Activated CD4-positive, alpha-beta T cell treated with anti-CD3 and anti-CD28 coated beads, Interleukin-2, amount 50 U/mL, for 24 hours (primary cell): ENCODE data around the gene P3R3URF.
"Not testable (repeated sequence)": the region's sequence is repeated elsewhere in the genome, so short reads cannot be mapped to it uniquely, and the experiment has no call there.

Source experiments
- DNase-seq, 2 donors: peaks; one replicate each; pipeline ENCODE4 v3.0.0-alpha.2; 2020; ENCODE audit warnings: low read depth in 1 of 2, low spot score in 1 of 2

The P3R3URF gene

GRCh38 chr1:46176211-46176865, at the start of gene P3R3URF:
TSS of gene P3R3URF (minus strand) at chr1:46176488. CDS start at chr1:46176471, 17 bp downstream.
- DNase-seq, result no peak

GRCh38 chr1:46224966-46225365, 48.7 kb upstream of the P3R3URF start:
- DNase-seq, result no peak

- peak; percentile 32 to 55 for DNase-seq
Observed at GRCh38 chr1:46223472-46223943, 47.2 kb upstream of the P3R3URF start.

DNA sequence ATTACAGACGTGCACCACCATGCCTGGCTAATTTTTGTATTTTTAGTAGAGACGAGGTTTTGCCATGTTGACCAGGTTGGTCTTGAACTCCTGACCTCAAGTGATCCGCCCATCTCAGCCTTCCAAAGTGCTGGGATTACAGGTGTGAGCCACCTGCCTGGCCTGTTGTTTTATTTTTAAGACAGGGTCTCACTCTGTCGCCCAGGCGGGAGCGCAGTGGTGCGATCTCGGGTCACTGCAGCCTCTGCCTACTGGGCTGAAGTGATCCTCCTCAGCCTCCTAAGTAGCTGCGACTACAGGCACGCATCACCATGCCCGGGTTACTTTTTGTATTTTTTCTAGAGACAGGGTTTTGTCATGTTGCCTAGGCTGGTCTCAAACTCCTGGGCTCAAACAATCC, 46.8 kb upstream of the P3R3URF start:
- DNase-seq, result not testable (repeated sequence)

- no peak for DNase-seq
Observed at GRCh38 chr1:46221749-46222148, 45.5 kb upstream of the P3R3URF start.

GRCh38 chr1:46220808-46221207, 44.5 kb upstream of the P3R3URF start:
- no peak for DNase-seq

DNA sequence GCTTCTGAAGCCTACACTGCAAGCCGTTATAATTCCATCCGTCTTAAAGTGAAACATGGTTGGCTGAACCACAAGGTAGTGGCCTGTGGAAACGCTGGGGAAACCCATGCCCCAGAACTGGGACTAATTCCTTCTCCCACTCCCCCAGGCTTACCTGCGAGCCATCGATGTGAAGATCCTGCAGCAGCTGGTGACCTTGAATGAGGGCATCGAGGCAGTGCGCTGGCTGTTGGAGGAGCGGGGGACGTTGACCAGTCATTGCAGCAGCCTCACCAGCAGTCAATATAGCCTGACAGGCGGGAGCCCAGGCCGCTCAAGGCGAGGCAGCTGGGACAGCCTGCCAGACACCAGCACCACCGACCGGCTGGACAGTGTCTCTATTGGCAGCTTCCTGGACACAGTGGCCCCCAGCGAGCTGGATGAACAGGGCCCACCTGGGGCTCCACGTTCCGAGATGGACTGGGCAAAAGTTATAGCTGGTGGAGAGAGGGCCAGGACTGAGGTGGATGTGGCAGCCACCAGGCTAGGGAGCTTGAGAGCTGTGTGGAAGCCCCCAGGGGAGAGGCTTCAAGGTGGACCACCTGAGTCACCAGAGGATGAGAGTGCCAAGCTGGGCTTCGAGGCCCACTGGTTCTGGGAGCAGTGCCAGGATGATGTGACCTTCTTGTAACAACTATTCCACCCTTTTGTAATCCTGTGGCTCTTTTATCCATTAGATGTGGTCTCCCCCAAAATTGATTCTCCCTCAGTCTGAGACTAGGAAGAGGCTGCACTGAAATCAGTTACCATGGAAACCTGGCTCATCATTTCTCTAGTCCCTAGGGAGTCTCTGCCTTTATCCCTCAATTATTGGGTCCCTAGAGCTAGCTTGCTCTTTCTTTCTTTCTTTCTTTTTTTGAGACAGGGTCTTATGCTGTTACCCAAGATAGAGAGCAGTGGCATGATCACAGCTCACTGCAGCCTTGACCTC, 43.5 kb upstream of the P3R3URF start:
- no peak for DNase-seq

DNA sequence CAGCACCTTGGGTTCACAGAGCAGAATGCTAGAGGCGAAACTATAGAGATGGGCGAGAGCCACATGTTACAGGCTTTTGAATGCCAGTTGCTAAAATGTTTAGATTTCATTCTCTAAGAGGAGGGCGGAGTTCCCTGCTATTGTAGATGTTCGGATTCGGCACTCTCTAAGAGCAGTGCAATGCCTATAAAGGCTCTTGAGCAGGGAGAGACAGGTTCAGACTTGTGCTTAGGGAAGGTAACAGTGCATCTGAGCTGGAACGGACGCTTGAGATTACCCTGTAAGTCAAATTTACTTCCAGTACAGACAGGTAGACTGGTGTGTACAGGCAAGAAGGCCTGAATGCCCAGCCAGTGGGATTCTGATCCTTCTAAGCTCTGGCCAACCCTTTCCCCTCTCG, 42.2 kb upstream of the P3R3URF start:
- no peak for DNase-seq

DNA sequence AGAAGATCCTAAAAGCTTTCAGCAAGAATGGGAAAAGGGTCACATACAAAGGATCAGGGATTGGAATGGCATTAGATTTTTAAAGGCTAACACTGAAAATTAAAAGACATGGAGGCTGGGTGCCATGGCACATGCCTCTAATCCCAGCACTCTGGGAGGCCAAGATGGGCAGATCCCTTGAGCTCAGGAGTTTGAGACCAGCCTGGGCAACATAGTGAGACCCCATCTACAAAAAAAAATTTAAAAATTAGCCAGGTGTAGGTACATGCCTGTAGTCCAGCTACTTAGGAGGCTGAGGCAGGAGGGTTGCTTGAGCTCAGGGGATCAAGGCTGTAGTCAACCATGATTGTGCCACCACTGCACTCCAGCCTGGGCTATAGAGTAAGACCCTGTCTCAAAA, 39.2 kb upstream of the P3R3URF start:
- no peak for DNase-seq

- no peak for DNase-seq
Observed at GRCh38 chr1:46211051-46211450, 34.8 kb upstream of the P3R3URF start.

DNA sequence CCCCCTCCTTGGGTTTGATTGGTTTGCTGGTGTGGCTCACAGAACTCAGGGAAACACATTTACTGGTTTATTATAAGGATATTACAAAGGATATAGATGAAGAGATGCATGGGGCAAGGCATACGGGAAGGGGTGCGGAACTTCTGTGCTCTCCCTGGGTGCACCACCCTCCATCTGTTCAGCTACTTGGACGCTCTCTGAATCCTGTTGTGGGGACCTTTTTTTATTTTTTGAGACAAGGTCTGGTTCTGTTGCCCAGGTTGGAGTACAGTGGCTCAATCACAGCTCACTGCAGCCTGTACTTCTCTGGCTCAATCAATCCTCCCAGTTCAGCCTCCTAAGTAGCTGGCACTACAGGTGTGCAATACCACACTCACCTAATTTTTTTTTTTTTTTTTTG, 34.3 kb upstream of the P3R3URF start:
- no peak for DNase-seq

GRCh38 chr1:46206399-46206798, 30.1 kb upstream of the P3R3URF start:
- DNase-seq, result no peak

DNA sequence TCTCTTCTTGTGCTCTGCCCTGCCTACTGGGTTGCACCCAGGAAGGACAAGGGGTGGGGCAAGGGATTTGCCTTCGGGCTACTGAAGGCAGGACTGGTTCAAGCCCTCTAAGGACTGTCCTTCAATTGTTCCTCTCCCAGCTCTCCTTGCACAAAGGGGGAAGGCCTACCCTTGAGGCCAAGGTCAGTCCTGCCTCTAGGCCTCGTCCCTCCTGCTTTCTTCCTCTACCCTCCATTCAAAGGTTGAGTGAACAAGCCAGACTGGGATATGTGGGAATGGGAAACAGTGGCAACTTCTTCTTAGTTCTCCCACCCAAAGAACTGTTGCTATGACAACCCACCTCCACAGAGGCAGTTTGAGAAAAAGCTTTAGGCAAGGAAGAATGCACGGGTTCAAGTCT, 29.5 kb upstream of the P3R3URF start:
- DNase-seq, result no peak

DNA sequence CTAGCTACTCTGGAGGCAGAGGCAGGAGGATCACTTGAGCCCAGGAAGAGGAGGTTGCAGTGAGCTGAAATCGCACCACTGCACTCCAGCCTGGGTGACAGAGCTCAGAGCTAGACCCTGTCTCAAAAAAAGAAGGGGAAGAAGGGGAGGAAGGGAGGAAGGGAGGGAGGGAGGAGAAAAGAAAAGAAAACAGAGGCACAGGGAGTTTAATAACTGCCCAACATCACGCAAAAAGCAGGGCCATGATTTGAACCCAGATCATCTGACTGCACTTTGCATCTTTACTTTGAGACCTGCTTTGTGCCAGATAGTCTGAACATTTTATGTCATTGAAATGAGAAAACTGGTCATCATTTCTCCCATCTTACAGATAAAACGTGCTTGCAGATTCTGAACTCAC, 28.9 kb upstream of the P3R3URF start:
- no peak for DNase-seq

GRCh38 chr1:46204406-46204742, 28.1 kb upstream of the P3R3URF start:
- no peak for DNase-seq

DNA sequence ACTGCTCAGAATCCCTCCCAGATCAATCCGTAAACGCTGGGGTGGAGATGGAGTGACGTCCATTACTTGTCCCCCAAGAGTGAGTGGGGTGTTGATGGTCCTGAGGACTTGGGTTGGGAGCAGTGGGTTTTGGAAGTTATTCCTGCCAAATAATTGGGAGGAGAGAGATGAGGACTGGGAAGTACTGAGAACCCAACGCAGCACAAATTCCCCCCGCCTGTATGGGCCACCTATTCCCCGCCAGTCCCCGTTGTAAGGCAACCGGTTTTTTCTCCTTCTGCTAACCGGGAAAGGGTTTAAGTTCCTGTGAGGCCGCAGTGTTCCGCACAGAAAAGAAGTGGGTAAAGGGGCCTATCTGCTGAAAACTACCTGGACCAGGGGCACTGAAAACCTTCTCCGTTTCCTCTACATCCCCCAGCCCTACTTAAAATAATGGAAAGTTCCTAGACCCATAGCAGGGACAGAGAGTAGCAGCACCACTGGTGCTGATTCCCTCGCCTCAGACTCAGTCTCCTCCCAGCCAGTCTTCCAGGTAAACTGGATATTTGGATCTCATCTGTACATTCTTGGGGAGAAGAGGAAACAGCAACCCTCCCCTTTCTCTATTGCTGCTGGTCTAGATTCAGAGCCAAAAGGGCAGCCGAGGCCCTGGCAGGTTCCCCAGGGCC, 27.6 kb upstream of the P3R3URF start:
- no peak for DNase-seq

GRCh38 chr1:46199233-46199749, 23.0 kb upstream of the P3R3URF start:
- no peak for DNase-seq

DNA sequence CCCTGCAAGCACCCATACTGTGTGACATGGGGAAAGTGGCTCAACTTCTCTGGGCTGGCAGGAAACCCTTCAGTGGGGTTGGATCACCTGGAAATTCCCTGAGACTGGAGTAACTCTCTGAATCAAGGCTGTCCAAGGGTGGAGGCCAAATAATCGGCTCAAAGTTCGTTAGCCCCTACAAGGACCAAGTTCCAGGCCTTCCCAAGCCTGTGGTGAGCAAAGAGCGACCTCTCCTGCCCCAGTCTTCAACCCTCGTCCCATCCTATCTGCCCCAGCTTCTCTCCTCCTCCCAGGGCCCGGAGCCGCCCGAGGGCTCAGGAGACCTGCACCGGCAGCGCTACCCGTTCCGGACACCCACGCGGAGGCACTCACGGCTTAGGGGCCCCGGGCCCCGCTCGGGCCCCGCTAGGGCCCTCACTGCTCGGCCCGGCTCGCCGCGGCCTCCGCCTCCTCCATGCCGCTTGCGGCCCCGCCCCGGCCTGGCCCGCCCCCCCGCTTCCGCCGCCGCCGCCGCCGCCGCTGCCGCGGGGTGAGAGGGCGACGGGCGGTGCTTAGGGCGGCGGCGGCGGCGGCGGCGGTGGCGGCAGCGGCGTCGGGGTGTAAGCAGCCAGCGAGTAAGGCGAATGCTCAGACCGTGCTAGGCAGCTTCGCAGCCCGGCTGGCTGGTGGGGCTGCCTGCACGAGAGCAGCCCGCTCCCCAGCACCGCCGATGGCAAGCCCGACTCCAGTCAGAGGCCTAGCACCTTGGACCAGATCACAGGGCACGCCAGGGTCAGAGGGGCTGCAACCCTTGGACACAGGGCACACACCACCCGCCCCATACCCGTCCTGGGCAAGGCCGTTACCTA, 21.9 kb upstream of the P3R3URF start, which contains the start of gene POMGNT1:
Gene POMGNT1, minus strand, starts transcription at position 471 of the 848 bp plus-strand sequence. CDS start 613 bp downstream, outside the sequence.
- DNase-seq, result peak; percentile 51 to 64

DNA sequence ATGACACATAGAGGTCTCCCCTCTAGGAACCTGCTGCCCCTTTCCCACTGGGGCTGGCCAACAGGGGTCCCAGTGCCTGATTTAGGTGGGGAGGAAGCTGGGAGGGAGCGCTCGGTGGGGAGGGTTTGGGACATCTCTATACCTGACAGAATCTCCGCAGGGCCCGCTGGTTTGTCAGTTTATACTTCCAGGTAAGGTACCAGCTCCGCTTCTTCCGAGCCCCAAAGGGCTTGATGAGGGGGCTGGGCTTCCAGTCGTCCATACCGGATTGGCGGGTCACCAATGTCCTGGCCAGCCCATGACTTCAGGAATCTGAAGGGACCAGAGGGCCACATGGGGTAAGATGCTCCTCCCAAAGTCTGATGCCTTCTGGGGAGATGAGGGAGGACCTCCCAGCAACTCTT, 21.3 kb upstream of the P3R3URF start:
- DNase-seq, result no peak

- DNase-seq, result no peak
Observed at GRCh38 chr1:46196609-46197008, 20.3 kb upstream of the P3R3URF start.
